ENCODE data around the gene GCHFR.
A peak's percentile ranks its signal among the peaks of the same experiment; 100 is the strongest.

The GCHFR gene

DNA sequence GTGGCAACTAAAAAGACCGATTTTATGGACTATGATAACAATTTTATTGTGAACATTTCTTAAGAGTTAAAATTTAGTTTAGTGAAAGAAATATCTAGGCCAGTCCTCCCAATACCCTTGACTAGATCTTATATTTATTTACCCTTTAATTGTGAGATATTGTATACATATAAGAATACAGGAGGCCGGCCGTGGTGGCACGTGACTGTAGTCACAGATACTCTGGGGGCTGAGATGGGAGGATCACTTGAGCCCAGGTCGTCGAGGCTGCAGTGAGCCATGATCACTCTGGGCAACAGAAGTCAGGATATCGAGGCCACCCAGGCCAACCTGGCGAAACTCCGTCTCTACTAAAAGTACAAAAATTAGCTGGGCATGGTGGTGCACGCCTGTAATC lies 8.1 kb upstream of the GCHFR start:
- DNase-seq, result no peak

DNA sequence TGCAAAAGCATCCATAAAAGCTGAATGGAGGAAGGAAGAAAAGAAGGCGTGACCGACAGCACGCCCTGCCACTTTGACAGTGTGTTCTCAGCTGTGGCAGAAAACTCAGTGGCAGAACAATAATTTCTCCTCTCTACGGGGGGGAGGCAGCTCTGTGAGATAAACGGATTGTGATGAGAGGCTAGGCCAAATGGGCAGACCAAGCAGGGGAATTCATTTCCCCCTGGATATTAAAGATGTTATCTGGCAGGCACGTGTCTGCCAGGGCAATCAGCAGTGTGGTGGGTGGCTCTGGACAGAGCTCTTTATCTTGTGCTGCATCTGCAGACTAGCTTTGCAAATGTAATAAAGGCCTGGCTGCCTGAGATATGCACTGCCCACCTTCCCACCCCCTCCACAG lies 6.9 kb upstream of the GCHFR start:
- no peak for DNase-seq

- DNase-seq, result no peak
These were observed 3.9 kb upstream of the GCHFR start for GRCh38 chr15:40759961-40760360.

DNA sequence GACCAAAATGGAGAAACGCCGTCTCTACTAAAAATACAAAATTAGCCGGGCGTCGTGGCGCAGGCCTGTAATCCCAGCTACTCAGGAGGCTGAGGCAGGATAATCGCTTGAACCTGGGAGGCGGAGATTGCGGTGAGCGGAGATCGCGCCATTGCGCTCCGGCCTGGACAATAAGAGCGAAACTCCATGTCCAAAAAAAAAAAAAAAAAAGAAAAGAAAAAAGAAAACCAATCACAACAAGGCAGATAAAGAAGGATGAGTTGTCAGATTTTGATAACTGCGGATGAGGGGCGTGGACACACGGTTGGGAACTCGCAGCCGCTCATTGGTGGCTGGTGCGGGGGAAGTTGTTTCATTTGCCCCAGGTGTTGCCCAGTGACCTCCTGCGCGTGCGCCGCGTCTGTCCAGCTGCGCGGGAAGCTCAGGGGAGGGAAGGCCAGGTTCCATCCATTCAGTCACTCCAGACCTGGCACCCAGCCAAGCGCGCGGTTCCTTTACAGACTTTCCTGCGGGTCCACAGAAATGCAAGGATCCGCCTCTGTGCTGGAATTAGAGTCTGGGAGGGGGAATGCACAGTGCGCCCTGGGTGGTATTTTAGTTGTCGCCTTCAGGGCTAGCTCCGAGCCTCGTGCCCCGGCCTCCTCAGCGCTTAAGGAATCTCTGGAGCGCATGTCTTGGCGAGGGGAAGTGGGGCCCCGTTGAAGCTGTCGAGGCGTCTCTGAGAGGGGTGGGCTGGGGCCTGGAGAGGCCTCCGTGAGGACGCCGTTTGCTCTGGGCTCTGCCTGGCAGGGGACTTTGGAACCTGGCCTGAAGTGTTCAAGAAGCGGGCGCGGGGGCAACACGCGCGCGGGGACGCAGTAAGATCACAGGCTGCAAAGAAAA lies 708 bp upstream of the GCHFR start:
- DNase-seq, result peak; percentile 40

- DNase-seq, result no peak
These were observed 798 bp downstream of the GCHFR start for GRCh38 chr15:40764629-40765103.

- no peak for DNase-seq
These were observed 2.4 kb downstream of the GCHFR start for GRCh38 chr15:40766194-40766815.

- DNase-seq, result no peak
These were observed 3.3 kb downstream of the GCHFR start for GRCh38 chr15:40766906-40767837.

GRCh38 chr15:40767838-40768500 lies 4.1 kb downstream of the GCHFR start:
- DNase-seq, result no peak

DNA sequence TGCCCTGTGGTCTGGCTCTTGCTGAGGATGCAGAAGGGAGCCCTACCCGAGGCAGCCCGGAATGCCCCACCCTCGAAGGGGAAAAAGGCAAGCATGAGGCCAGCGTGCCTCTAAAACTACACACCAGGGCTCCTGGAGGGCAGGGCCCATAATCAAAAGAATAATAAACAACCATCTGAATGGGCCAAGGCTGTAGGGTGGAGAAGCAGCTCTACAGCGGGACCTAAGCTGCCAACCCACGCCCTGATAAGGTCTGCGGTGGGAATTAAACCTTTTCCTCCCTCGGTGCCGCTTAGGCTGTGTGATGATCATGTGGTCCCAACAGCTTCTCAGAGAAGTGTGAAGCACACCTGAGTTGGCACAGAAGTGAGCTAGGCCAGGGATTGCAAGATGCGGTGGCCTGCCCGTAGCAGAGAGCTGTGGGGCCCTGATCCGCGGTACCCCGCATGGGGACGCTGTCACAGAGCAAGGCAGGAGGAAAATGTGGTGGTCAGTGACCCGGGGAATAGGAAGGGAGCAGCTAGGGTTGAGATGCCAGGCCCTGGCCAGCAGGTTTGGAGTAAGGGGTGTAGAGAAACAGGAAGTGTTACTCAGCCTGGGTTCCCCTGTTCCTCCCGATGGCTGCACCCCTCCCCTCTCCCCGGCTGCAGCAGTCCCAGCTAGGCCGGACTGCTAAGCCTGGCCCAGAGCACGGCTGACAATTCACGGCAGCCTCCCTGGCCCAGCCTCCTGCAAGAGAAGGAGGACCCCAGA lies 4.8 kb downstream of the GCHFR start:
- no peak for DNase-seq

GRCh38 chr15:40769274-40770146 lies 5.6 kb downstream of the GCHFR start, which contains the start of gene C15orf62:
TSS of gene C15orf62 (plus strand) at chr15:40769980. CDS start at chr15:40770496, 516 bp downstream.
- DNase-seq, result peak; percentile 29

DNA sequence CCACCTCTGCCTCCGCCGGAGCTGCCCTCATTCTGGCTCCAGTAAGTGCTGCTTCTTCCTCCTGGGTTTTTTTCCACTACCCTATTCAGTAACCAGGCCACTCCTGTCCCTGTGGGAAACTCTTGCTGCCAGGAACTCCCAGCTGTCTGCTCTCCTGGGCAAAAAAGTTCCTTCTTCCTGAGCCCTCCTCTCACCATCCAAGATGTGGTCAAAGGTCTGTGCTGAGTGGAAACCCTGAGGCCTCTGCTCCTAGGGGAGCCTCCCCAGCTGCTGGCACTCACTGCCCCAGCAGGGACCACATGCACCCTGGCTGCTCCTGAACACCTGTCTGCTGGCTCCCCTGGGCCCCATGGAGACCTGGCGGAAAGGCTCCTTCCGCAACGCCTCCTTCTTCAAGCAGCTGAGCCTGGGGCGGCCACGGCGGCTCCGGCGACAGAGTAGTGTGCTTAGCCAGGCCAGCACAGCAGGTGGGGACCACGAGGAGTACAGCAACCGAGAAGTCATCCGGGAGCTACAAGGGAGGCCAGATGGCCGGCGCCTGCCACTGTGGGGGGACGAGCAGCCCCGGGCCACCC lies 6.4 kb downstream of the GCHFR start:
- no peak for DNase-seq

DNA sequence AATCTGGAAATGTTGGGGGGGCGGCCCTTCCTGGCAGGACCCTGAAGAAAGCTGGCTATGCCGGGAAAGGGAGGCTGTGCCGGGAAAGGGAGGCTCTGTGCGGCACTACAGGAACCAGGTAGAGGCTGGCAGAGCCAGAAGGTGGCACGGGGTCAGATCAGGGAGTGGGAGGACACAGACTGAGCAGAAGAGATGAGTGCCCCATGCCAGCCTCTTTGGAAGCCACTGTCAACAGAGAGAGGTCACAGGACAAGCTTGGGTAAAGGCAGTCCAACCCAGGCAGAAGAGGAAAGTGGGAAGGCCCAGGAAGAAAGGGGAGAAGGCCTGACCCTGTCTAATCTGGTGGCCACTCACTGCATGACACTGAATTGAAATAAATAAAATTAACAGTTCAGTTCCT lies 7.4 kb downstream of the GCHFR start:
- DNase-seq, result no peak

GRCh38 chr15:40772014-40772413 lies 8.1 kb downstream of the GCHFR start:
- no peak for DNase-seq

DNA sequence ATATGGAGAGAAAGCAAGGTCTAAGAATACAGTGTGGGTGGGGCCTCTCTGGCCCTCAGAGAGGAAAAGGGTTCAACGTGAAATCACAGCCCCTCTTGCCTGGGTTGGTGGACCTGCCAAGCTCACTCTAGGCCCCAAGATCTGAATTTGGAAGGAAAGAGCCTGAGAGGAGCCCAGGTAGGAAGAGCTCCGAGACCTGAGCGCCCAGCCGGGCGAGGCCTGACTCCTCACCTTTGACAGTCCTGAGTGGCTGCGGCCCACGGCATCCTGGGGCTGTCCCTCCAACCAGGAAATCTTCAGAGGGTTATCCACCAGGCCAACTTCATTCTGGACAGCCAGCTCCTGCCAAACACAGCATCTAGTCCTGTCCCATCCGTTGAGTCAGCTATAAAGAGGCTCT lies 9.6 kb downstream of the GCHFR start:
- DNase-seq, result no peak

- DNase-seq, result no peak
These were observed 10.0 kb downstream of the GCHFR start for GRCh38 chr15:40773902-40774301.

- DNase-seq, result no peak
These were observed 11.1 kb downstream of the GCHFR start for GRCh38 chr15:40775007-40775406.

DNA sequence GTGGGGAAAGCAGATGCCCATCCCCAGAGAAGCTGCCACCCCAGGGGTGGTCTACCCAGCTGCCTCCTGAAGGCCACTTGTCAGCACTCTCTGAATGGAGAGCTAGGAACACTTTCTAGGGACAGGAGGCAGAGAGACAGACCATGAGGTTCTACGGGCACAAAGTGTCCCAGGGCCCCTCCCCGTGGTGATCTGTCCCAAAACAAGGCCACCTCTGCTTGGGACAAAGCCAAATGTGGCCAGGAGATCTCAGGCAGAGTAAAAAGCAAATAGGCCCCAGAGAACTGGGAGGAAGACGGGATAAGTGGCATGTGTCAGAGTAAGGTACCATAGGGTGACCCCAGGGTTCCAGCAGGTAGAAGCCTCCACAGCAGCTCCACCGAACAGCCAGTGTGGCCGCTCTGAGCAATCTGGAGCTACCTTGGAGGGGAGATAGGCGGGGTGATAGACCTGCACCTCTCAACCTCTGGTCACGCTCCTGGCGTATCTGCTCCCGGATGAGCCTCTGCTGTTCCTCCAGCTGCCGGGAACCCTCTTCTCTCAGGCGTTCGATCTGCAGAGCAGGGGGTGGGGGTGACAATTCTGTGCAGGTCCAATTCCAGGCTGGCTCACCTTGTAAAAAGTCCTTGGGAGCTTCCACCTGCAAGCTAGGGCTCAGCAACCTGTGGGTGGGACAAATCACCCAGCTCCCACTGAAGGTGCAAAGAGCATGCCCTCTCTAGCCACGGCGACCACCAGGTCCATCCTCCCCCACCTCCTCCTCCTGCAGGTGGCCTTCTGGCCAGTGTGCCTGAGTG lies 12.1 kb downstream of the GCHFR start:
- DNase-seq, result no peak

DNA sequence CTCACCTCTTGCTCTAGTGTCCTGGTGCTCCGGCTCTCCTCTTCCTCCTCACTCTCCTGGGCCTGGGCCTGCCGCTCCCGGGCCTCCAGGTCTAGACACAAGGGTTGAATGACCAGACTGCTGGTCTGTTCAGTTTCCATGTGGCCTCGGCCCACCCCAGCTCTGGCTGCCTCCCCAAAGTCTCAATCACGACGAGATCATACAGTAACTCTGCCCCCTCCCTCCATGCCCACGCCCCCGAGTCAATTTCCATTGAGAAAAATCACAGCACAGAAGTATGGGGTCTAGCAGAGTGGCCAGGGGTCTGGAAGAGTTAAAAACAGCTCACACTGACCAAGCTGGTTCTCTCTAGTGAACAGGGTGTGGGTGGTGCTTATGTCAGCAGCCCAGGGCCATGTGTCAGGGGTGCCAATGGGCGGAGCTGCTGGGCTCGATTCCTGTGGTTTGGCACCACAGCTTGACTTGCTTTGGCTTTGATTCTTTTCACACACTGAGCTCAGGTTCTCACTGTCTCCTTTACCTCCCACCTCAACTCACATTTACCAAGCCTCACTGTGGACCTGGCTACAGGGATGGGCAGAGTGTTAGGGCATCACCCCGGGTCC lies 12.8 kb downstream of the GCHFR start:
- peak; percentile 69 for DNase-seq

DNA sequence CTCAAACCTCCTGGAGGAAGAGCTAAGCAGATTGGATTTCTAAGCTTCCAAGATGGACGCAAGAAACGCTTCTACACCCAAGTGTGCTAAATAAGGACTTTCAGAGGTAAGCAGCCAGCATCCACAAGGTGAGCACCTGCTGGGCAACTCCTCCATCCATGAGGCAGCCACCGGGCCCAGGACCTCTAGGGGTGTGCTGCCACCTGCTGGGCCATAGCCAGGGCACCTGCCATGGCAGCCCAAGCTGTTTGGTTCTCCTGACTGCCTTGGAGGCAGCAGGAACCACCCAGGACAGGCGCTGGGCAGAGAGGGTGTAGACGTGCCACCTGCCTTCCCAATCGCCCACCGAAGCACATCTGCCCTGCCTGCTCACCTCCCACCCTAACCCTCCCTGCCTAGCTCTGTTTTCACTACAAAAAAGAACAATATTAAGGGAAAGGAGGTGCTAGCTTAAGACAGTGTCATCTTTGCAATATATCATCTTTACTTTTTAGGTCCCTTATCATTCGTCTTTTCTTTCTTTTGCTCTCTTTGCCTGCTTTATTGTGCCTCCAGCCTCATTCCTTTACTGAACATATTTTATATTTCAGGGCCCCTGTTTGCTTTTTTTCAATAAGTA lies 18.9 kb downstream of the GCHFR start:
- DNase-seq, result peak; percentile 84
